ENCODE measurements around the gene TGIF1. TPM values are rescaled to one million over a fixed set of nuclear protein-coding genes. Genes with fewer than 3 reads are reported as not detected.

TGIF1 gene
- total and polyA plus RNA-seq, 9 of the 15 experiments (the other 6 are each of a cell fraction or from before 2014, with no cell fraction given): 16.1 to 77.7 (median 44.6) TPM

DNA sequence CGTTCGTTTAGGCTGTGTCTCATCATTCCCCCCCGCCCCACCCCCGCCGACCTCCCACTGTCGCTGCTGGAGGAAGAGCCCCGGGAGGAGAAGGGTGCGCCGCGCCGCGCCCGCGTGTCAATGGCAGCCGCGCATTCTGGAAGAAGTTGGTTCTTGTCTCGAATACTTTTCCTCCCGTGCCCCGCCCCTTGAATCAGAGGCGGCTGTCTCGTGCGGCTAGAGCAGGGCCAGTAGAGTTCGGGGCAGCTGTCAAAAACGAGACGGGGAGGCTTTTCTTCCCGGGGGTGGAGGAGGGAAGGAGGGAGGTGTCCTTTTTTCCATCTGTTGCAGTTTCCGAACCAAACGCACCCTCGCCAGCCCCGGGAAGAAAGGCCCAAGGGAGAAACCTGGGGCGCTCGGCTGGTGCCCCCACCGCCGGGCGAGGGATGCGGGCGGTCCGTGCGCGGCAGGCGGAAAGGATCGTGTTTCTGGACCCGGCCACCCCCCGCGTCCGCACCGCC lies 410 bp upstream of the TGIF1 start (continued):
- TF ChIP-seq, protein P1, sequence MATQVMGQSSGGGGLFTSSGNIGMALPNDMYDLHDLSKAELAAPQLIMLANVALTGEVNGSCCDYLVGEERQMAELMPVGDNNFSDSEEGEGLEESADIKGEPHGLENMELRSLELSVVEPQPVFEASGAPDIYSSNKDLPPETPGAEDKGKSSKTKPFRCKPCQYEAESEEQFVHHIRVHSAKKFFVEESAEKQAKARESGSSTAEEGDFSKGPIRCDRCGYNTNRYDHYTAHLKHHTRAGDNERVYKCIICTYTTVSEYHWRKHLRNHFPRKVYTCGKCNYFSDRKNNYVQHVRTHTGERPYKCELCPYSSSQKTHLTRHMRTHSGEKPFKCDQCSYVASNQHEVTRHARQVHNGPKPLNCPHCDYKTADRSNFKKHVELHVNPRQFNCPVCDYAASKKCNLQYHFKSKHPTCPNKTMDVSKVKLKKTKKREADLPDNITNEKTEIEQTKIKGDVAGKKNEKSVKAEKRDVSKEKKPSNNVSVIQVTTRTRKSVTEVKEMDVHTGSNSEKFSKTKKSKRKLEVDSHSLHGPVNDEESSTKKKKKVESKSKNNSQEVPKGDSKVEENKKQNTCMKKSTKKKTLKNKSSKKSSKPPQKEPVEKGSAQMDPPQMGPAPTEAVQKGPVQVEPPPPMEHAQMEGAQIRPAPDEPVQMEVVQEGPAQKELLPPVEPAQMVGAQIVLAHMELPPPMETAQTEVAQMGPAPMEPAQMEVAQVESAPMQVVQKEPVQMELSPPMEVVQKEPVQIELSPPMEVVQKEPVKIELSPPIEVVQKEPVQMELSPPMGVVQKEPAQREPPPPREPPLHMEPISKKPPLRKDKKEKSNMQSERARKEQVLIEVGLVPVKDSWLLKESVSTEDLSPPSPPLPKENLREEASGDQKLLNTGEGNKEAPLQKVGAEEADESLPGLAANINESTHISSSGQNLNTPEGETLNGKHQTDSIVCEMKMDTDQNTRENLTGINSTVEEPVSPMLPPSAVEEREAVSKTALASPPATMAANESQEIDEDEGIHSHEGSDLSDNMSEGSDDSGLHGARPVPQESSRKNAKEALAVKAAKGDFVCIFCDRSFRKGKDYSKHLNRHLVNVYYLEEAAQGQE (IDR thresholded peaks at IDR 0.05; ENCODE audit: borderline replicate concordance): no peak
- TF ChIP-seq, protein P1 (CRISPR knock-in tag; IDR thresholded peaks at IDR 0.05; ENCODE audit: low read depth): 0 out of 2 replicates have a peak, but pooled peaks have one; percentile 13
- TF ChIP-seq TRIM24 (IDR thresholded peaks at IDR 0.05) (no peak), ARID1B (IDR thresholded peaks at IDR 0.05) (no peak), ZEB2 (IDR thresholded peaks at IDR 0.05) (no peak), CBX1 (IDR thresholded peaks at IDR 0.05; ENCODE audit: low read depth) (0 out of 2 replicates have a peak, but pooled peaks have one; percentile 9), ZNF12 (CRISPR knock-in tag; IDR thresholded peaks at IDR 0.05) (peak; percentile 32; the same call in 1 of the 2 replicates), NR2C2 (CRISPR knock-in tag; IDR thresholded peaks at IDR 0.05) (no peak), NR2C2 (tag; IDR thresholded peaks at IDR 0.05) (no peak), ZNF134 (CRISPR knock-in tag; conservative IDR thresholded peaks at IDR 0.05) (no peak), SIN3B (IDR thresholded peaks at IDR 0.05; ENCODE audit: low read depth) (no peak), ZNF445 (CRISPR knock-in tag; IDR thresholded peaks at IDR 0.05; ENCODE audit: low read depth) (no peak), ZKSCAN1 (IDR thresholded peaks at IDR 0.05; ENCODE audit: low read depth, low read length) (no peak), U2AF1 (optimal IDR thresholded peaks at IDR 0.05; ENCODE audit: low read depth, low read length) (no peak), ZNF586 (CRISPR knock-in tag; conservative IDR thresholded peaks at IDR 0.05) (no peak)
- TF ChIP-seq, protein P2, sequence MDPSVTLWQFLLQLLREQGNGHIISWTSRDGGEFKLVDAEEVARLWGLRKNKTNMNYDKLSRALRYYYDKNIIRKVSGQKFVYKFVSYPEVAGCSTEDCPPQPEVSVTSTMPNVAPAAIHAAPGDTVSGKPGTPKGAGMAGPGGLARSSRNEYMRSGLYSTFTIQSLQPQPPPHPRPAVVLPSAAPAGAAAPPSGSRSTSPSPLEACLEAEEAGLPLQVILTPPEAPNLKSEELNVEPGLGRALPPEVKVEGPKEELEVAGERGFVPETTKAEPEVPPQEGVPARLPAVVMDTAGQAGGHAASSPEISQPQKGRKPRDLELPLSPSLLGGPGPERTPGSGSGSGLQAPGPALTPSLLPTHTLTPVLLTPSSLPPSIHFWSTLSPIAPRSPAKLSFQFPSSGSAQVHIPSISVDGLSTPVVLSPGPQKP (CRISPR knock-in tag; IDR thresholded peaks at IDR 0.05): no peak
- TF ChIP-seq, protein P3, sequence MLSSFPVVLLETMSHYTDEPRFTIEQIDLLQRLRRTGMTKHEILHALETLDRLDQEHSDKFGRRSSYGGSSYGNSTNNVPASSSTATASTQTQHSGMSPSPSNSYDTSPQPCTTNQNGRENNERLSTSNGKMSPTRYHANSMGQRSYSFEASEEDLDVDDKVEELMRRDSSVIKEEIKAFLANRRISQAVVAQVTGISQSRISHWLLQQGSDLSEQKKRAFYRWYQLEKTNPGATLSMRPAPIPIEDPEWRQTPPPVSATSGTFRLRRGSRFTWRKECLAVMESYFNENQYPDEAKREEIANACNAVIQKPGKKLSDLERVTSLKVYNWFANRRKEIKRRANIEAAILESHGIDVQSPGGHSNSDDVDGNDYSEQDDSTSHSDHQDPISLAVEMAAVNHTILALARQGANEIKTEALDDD (IDR thresholded peaks at IDR 0.05): no peak
- TF ChIP-seq, protein P4, sequence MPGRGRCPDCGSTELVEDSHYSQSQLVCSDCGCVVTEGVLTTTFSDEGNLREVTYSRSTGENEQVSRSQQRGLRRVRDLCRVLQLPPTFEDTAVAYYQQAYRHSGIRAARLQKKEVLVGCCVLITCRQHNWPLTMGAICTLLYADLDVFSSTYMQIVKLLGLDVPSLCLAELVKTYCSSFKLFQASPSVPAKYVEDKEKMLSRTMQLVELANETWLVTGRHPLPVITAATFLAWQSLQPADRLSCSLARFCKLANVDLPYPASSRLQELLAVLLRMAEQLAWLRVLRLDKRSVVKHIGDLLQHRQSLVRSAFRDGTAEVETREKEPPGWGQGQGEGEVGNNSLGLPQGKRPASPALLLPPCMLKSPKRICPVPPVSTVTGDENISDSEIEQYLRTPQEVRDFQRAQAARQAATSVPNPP (IDR thresholded peaks at IDR 0.05; ENCODE audit: borderline replicate concordance, insufficient read depth, insufficient read length): no peak
- TF ChIP-seq, protein P5, sequence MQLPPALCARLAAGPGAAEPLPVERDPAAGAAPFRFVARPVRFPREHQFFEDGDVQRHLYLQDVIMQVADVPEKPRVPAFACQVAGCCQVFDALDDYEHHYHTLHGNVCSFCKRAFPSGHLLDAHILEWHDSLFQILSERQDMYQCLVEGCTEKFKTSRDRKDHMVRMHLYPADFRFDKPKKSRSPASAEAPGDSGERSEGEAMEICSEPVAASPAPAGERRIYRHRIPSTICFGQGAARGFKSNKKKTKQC (CRISPR knock-in tag; IDR thresholded peaks at IDR 0.05): 0 out of 2 replicates have a peak, but pooled peaks have one; percentile 69

Data from K562 (cell line).